GM23248 (cell line): ENCODE data around the gene RARA. TPM values are rescaled to one million over a fixed set of nuclear protein-coding genes. Genes with fewer than 3 reads are reported as not detected.

Experiments
- DNase-seq: peaks from one replicate; pipeline ENCODE4 v3.0.0-alpha.2; 2015
- H2AFZ ChIP-seq: fragments of 200-600 bp; sonication (generic); 2 replicates; pipeline ENCODE4 v1.6.1; 2016; ENCODE audit warnings: antibody characterized with exemption
- H3F3A ChIP-seq: fragments of 200-600 bp; sonication (generic); 2 replicates; pipeline ENCODE4 v1.6.1; 2016; ENCODE audit warnings: mild to moderate bottlenecking, antibody characterized with exemption, mixed run types; ENCODE audit not compliant: insufficient read depth
- H3K27ac ChIP-seq: fragments of 200-600 bp; sonication (generic); 2 replicates; pipeline ENCODE4 v1.5.1; 2016; ENCODE audit warnings: mild to moderate bottlenecking
- H3K27me3 ChIP-seq: fragments of 200-600 bp; sonication (generic); replicated peaks from 2 replicates; pipeline ENCODE4 v1.6.1; 2016; ENCODE audit warnings: mild to moderate bottlenecking; ENCODE audit not compliant: insufficient read depth
- H3K36me3 ChIP-seq: fragments of 200-600 bp; sonication (generic); 2 replicates; pipeline ENCODE4 v1.6.1; 2016; ENCODE audit warnings: low read depth, mild to moderate bottlenecking
- H3K4me1 ChIP-seq: fragments of 200-600 bp; sonication (generic); 2 replicates; pipeline ENCODE4 v1.6.1; 2016; ENCODE audit warnings: mild to moderate bottlenecking; ENCODE audit not compliant: insufficient read depth
- H3K4me2 ChIP-seq: fragments of 200-600 bp; sonication (generic); one replicate; pipeline ENCODE4 v1.6.1; 2016; ENCODE audit warnings: mild to moderate bottlenecking; ENCODE audit not compliant: unreplicated experiment
- H3K4me3 ChIP-seq: fragments of 200-600 bp; sonication (generic); 2 replicates; pipeline ENCODE4 v1.5.1; 2016; ENCODE audit warnings: mild to moderate bottlenecking
- H3K79me2 ChIP-seq: fragments of 200-600 bp; sonication (generic); 2 replicates; pipeline ENCODE4 v1.6.1; 2016; ENCODE audit warnings: mild to moderate bottlenecking; ENCODE audit not compliant: insufficient read depth
- H3K9ac ChIP-seq: fragments of 200-600 bp; sonication (generic); 2 replicates; pipeline ENCODE4 v1.6.1; 2016; ENCODE audit warnings: mild to moderate bottlenecking
- H3K9me2 ChIP-seq: fragments of 200-600 bp; sonication (generic); 2 replicates; pipeline ENCODE4 v1.6.1; 2016; ENCODE audit warnings: mixed run types, mild to moderate bottlenecking, moderate library complexity; ENCODE audit not compliant: insufficient read depth
- H3K9me3 ChIP-seq: fragments of 200-600 bp; sonication (generic); one replicate; pipeline ENCODE4 v1.6.1; 2017; ENCODE audit warnings: low read depth
- H4K20me1 ChIP-seq: fragments of 200-600 bp; sonication (generic); 2 replicates; pipeline ENCODE4 v1.6.0; 2016; ENCODE audit not compliant: insufficient read depth
- EZH2 ChIP-seq: fragments of 200-600 bp; sonication (generic); IDR thresholded peaks from 2 replicates; pipeline ENCODE4 v1.6.1; 2018; ENCODE audit warnings: antibody characterized with exemption, mild to moderate bottlenecking; ENCODE audit not compliant: insufficient read depth, poor library complexity, severe bottlenecking
- EZH2phosphoT487 ChIP-seq: fragments of 200-600 bp; sonication (generic); IDR thresholded peaks from 2 replicates; pipeline ENCODE4 v1.6.1; 2018; ENCODE audit warnings: antibody characterized with exemption, moderate library complexity, mild to moderate bottlenecking, low read depth; ENCODE audit not compliant: insufficient read depth
- WGBS, 2 experiments: methylation state at CpG; one replicate each; pipeline ENCODE4 v1.1.6; 2015 to 2017; ENCODE audit warnings: low lambda C conversion rate in 2 of 2, low coverage in 1 of 2; ENCODE audit errors: missing lambda C conversion rate in 2 of 2; 5-methylcytosine and 5-hydroxymethylcytosine counted together
- in situ Hi-C: fragments of 300-500 bp; cut with MboI; formaldehyde crosslinking; loops from 2 replicates; pipeline ENCODE4 v1.15.0; 2020
- polyA plus RNA-seq: library from polyadenylated mRNA; unstranded; fragments of >200 nt; fragmentation: Nextera tagmentation; extraction: Ambion mirVana; gene quantifications from 2 replicates; pipeline ENCODE4 v1.2.1, GENCODE V29; 2016
- total RNA-seq: library from RNA; depleted of rRNA; stranded (reverse); fragments of >200 nt; shearing (Covaris generic); gene quantifications from 2 replicates; pipeline ENCODE4 v1.2.3, GENCODE V29; 2014

RARA gene
- total and polyA plus RNA-seq, 2 experiments from 2014 or later, result 23.7 to 38.9 TPM

DNA sequence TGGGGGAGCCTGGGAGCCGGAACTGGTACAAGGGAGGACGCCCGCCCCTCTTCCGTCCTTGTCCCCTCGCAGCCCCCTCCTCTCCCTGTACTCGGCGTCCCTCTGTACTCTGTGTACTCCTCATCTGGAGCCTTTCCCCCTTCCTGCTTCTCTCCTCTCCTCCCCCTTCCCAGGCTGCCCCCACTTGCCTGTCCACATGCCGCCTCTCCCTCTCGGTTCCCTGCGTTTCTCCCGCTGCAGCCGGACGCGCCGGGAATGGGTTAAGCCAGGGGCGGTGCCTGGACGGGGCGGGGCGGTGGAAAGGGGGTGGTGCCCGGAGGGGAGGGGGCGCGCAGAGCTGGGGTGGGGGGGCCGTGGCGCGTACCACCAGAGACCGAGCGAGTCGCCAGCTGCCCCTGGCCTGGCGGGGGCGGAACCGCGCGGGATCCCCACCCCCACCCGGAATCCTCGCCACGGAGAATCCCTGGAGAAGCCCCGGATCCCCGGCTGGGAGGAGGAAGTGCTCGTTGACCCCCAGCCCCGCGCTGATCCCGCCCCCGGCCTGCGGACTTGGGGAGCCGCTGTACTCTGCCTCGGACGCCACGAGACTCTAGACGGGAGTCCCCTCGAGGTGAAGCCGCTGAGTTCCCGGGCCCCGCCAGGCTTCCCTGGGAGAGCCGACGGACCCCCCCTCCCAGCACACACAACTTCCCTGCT, 33.0 kb downstream of the RARA start:
- Histone ChIP-seq H3K9ac (peak overlapping the region; percentile 91), H4K20me1 (no peaks in the 10 kb centered on the region), H3K9me3 (no peaks in the 10 kb centered on the region), H3K9me2 (no peaks in the 10 kb centered on the region), H2AFZ (0 out of 2 replicates have a peak overlapping the region, but pooled peaks have one; percentile 39), H3F3A (peaks cover 27% of the 10 kb centered on the region), H3K27ac (peak overlapping the region; percentile 83), H3K4me3 (peak overlapping the region; percentile 84), H3K4me2 (peak overlapping the region; percentile 97), H3K4me1 (peaks cover 31% of the 10 kb centered on the region; the same call in 1 of the 2 replicates), H3K27me3 (no peaks in the 10 kb centered on the region), H3K79me2 (peaks cover 86% of the 10 kb centered on the region), H3K36me3 (no peaks in the 10 kb centered on the region)
- TF ChIP-seq EZH2, result no peak
- no peak for TF ChIP-seq EZH2phosphoT487
- DNase-seq, result peak; percentile 86
- 1 to 8% methylated on average over 13 to 48 of the region's 55 CpGs for WGBS, 2 experiments
- in situ Hi-C loops, result no loop called here

DNA sequence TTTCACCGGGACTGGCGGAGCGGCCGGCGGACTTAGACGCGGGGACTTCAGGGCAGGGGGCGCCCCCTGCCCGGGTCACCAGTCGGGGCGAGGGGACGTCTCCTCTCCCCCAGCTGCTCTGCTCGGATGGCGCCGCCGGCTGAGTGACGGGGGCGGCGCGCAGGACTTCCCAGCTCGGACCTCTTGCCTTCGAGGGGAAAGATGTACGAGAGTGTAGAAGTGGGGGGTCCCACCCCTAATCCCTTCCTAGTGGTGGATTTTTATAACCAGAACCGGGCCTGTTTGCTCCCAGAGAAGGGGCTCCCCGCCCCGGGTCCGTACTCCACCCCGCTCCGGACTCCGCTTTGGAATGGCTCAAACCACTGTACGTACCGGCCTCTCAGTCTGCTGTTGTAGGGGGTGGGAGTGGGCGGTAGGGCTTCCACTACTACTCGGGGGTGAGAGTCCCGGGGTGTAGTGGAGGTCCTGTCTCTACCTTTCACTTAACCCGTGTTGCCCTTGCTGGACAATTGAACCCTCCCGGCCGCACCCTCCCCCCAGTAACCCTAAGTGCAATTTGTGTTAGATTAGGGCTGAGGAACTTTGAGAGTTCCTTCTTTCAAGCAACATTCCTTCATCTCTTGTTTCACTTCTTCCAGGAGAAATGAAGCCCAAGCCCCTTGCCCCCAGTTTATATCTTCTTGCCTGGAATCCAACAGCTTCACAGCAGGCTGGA, 33.7 kb downstream of the RARA start:
- Histone ChIP-seq H3K4me3 (peak overlapping the region; percentile 84), H3K9ac (peak overlapping the region; percentile 91), H4K20me1 (no peaks in the 10 kb centered on the region), H3K9me3 (no peaks in the 10 kb centered on the region), H3K4me2 (peak overlapping the region; percentile 97), H3K9me2 (no peaks in the 10 kb centered on the region), H2AFZ (no peak overlapping the region), H3K36me3 (no peaks in the 10 kb centered on the region), H3K4me1 (peaks cover 37% of the 10 kb centered on the region; the same call in 1 of the 2 replicates), H3F3A (peaks cover 27% of the 10 kb centered on the region), H3K27ac (peak overlapping the region; percentile 83), H3K79me2 (peaks cover 86% of the 10 kb centered on the region), H3K27me3 (no peaks in the 10 kb centered on the region)
- DNase-seq, result peak; percentile 50
- TF ChIP-seq EZH2phosphoT487 (no peak), EZH2 (no peak)
- WGBS, 2 experiments, result 1 to 2% methylated on average over 30 to 38 of the region's 38 CpGs
- in situ Hi-C loops, result no loop called here

DNA sequence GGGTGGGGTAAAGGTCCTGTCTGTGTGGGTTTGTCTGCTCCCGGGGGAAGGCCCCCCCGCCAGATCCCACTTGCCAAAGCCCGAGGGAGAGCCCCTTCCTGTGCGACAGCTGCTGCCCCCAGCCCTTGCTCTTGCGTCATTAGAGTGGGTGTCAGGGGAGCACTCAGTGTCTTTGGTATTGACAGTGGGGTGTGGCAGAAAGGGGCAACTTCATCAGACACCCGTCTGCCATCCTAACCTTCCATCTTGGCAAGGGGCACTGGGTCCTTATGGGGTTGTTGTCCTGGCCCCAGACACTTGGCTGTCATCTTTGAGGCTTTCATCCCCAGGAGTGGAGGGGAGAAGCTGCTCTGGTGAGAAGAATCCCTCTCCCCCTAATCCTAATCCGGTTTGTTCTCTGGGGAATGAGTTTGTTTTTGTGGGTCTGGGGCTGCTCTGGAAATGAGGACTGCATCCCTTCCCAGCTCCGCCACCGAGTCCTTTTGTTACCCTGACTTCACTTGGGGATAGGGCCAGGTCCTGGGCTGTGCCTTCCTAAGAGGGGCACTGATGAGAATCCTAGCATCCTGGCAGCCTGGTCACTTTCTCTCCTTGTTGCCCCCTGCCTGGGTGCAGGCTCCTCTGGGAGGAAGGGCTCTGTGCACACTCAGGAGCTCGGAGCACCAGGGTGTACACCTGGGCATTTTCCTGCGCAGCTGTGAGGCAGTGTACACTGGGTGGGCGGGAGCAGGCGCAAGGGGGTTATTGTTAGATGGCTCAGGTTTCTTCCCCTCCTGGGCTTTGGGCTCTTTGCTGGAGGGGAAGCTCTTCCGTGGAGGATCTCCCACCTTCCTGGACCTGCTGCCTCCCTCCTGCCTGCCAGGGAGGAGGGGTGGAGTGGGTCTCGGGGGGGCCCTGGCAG, 34.5 kb downstream of the RARA start:
- Histone ChIP-seq H3F3A (peaks cover 27% of the 10 kb centered on the region), H3K4me1 (peaks cover 40% of the 10 kb centered on the region), H3K79me2 (peaks cover 86% of the 10 kb centered on the region), H3K9me3 (no peaks in the 10 kb centered on the region), H3K4me3 (peak overlapping the region; percentile 84), H3K27me3 (no peaks in the 10 kb centered on the region), H3K9me2 (no peaks in the 10 kb centered on the region), H3K27ac (peak overlapping the region; percentile 83), H3K36me3 (no peaks in the 10 kb centered on the region), H4K20me1 (no peaks in the 10 kb centered on the region), H3K9ac (peak overlapping the region; percentile 91), H3K4me2 (peak overlapping the region; percentile 97), H2AFZ (no peak overlapping the region)
- no peak for TF ChIP-seq EZH2phosphoT487
- 28 to 30% methylated on average over 15 of the region's 15 CpGs for WGBS, 2 experiments
- DNase-seq, result peak; percentile 29
- in situ Hi-C loops, result no loop called here

DNA sequence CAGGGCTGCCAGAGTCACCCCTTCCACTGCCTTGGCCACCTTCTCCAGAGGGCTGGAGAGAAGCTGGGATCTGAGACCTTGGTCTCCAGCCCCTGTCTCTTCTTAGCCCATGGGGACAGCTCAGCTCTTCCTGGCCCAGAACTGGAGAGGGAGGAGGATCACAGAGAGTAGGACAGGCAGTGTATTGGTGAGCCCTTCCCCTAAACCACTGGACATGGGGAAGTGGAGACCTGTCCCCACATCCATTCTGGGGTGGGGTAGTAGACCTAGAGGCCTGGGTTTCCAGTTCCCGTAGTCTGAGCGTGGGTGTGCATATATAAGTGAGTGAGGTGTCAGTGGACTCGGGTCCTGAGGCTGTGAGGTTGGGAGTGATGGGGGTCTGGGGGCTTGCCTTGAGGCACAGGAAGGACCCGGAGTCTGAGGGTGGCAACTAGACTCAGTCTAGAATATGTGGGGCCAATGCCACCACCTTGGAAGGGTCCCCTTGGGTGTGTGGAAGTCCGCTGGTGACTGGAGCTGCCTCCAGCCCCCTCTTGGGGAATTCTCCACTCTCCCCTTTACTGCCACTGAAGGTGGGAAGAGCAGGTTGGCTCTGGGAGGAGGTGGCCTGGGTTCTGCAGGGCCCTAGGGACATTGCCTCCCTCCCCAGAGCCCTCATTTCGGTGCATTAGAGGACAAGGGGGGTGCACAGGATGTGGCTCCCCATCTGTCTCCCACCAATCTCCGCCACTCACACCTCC, 35.6 kb downstream of the RARA start:
- Histone ChIP-seq H3F3A (peaks cover 27% of the 10 kb centered on the region), H3K9me3 (no peaks in the 10 kb centered on the region), H3K36me3 (no peaks in the 10 kb centered on the region), H3K9me2 (no peaks in the 10 kb centered on the region), H3K4me3 (peak overlapping the region; percentile 84), H3K4me2 (peak overlapping the region; percentile 97), H3K27me3 (no peaks in the 10 kb centered on the region), H3K4me1 (peaks cover 49% of the 10 kb centered on the region), H3K79me2 (peaks cover 86% of the 10 kb centered on the region), H2AFZ (0 out of 2 replicates have a peak overlapping the region, but pooled peaks have one; percentile 46), H3K9ac (peak overlapping the region; percentile 91), H4K20me1 (no peaks in the 10 kb centered on the region), H3K27ac (peak overlapping the region; percentile 83)
- WGBS, 2 experiments, result 43 to 45% methylated on average over 7 of the region's 7 CpGs
- peak; percentile 51 for DNase-seq
- in situ Hi-C loops, result no loop called here
- TF ChIP-seq EZH2, result no peak
